Panc1 (cell line): Measurements from ENCODE around the gene IPO8. TPM values are rescaled to one million over a fixed set of nuclear protein-coding genes. Genes with fewer than 3 reads are reported as not detected.

ENCODE experiments used
- ATAC-seq: fragments of 200-7000 bp; cut with Tn5 transposase; 2 replicates; pipeline ENCODE4 v1.9.1; 2020; ENCODE audit warnings: mild to moderate bottlenecking, moderate library complexity
- BruUV-seq: library from RNA; stranded (reverse); fragments of 400-500 nt; replicated peaks from 2 replicates; lab custom pipeline; 2021; lab: Mats Ljungman, UMichigan
- CTCF ChIA-PET: fragments of 300-600 bp; sonication (Branson Sonifier 250); formaldehyde crosslinking; loops from one replicate; lab custom pipeline; 2022; ENCODE audit warnings: antibody characterized with exemption; lab: Charles Lee
- POLR2A ChIA-PET: fragments of 300-600 bp; sonication (Branson Sonifier 250); formaldehyde crosslinking; loops from one replicate; lab custom pipeline; 2022; ENCODE audit warnings: antibody characterized with exemption; lab: Charles Lee
- DNase-seq: peaks from one replicate; pipeline ENCODE4 v3.0.0-alpha.2; 2010; ENCODE audit warnings: low read depth, low spot score
- H3K27ac ChIP-seq: 2 replicates; pipeline ENCODE4 v1.5.1; 2011; ENCODE audit warnings: mild to moderate bottlenecking, low read length, inconsistent platforms
- H3K27me3 ChIP-seq: fragments of 200-500 bp; sonication (Bioruptor generic); 2 replicates; pipeline ENCODE4 v1.6.0; 2014; ENCODE audit warnings: low read length, inconsistent platforms; ENCODE audit not compliant: control insufficient read depth, insufficient read depth
- H3K36me3 ChIP-seq: fragments of 200-500 bp; sonication (Bioruptor generic); 2 replicates; pipeline ENCODE4 v1.5.1; 2014; ENCODE audit warnings: inconsistent platforms, mild to moderate bottlenecking, low read length, moderate library complexity; ENCODE audit not compliant: control insufficient read depth, insufficient read depth
- H3K4me1 ChIP-seq: 2 replicates; pipeline ENCODE4 v1.5.1; 2011; ENCODE audit warnings: inconsistent platforms, mild to moderate bottlenecking, low read length, moderate library complexity; ENCODE audit not compliant: control insufficient read depth, insufficient read depth
- H3K4me3 ChIP-seq, 2 experiments: 2 replicates each; pipeline ENCODE4 v1.5.1; 2011 to 2012; ENCODE audit warnings: low read depth in 2 of 2, low read length in 2 of 2, mild to moderate bottlenecking in 2 of 2, inconsistent platforms in 1 of 2, moderate library complexity in 1 of 2
- H3K9me3 ChIP-seq: fragments of 200-500 bp; sonication (Bioruptor generic); 2 replicates; pipeline ENCODE4 v1.5.1; 2014; ENCODE audit warnings: low read depth, mild to moderate bottlenecking, inconsistent platforms, low read length, moderate library complexity; ENCODE audit not compliant: control insufficient read depth, insufficient read depth
- CTCF ChIP-seq: fragments of 450-650 bp; IDR thresholded peaks from 2 replicates; pipeline ENCODE4 v1.5.1; 2017; ENCODE audit warnings: mild to moderate bottlenecking
- POLR2AphosphoS5 ChIP-seq: IDR thresholded peaks from 2 replicates; pipeline ENCODE4 v1.6.1; 2012; ENCODE audit warnings: mild to moderate bottlenecking, low read depth, low read length, moderate library complexity
- REST ChIP-seq, 2 experiments: IDR thresholded peaks; 2 replicates each; pipeline ENCODE4 v1.6.1; 2011 to 2012; ENCODE audit warnings: low read depth in 2 of 2, control low read depth in 1 of 2, low read length in 1 of 2, mild to moderate bottlenecking in 1 of 2, moderate library complexity in 1 of 2; ENCODE audit not compliant: insufficient read depth in 1 of 2
- SIN3A ChIP-seq: IDR thresholded peaks from 2 replicates; pipeline ENCODE4 v1.6.1; 2012; ENCODE audit warnings: low read depth, mild to moderate bottlenecking, low read length, moderate library complexity, borderline replicate concordance; ENCODE audit not compliant: insufficient read depth
- TCF7L2 ChIP-seq: IDR thresholded peaks from 2 replicates; pipeline ENCODE4 v1.6.1; 2011; ENCODE audit warnings: mild to moderate bottlenecking, low read depth, low read length, inconsistent platforms
- in situ Hi-C: cut with HindIII; loops from 2 replicates; pipeline ENCODE4 v1.10.0; 2016; ENCODE audit warnings: low sequenced_read_pairs, low pct_unique_long_range_greater_than_20kb
- intact Hi-C: fragments of 100-400 bp; cut with micrococcal nuclease; formaldehyde crosslinking; loops from one replicate; pipeline ENCODE4 v1.10.0; 2022; ENCODE audit not compliant: unreplicated experiment
- total RNA-seq: library from RNA; stranded (reverse); gene quantifications from one replicate; pipeline ENCODE4 v1.2.1, GENCODE V29; 2021; ENCODE audit not compliant: unreplicated experiment

IPO8 gene
- total RNA-seq, 1 experiment from 2014 or later = 46.6 TPM

GRCh38 chr12:30599608-30600007 is 96.1 kb downstream of the IPO8 start:
- Histone ChIP-seq H3K9me3 (no peaks in the 10 kb centered on the region), H3K4me1 (no peaks in the 10 kb centered on the region), H3K27me3 (no peaks in the 10 kb centered on the region), H3K36me3 (no peaks in the 10 kb centered on the region), H3K27ac (no peak overlapping the region), H3K4me3 (no peak overlapping the region)
- no peak for ATAC-seq
- BruUV-seq = no TSS peak
- TF ChIP-seq CTCF = no peak
- no peak for TF ChIP-seq SIN3A
- TF ChIP-seq POLR2AphosphoS5 = no peak
- no peak for TF ChIP-seq REST (IDR thresholded peaks at IDR 0.05; ENCODE audit: insufficient read depth in 1 of 2, low read depth in 2 of 2, low read length in 1 of 2)
- TF ChIP-seq TCF7L2 = no peak
- in situ Hi-C loops = no loop called here
- CTCF ChIA-PET = no interaction called here
- POLR2A ChIA-PET = no interaction called here
- DNase-seq = no peak
- intact Hi-C loops = no loop called here

GRCh38 chr12:30598889-30599288 is 96.8 kb downstream of the IPO8 start:
- Histone ChIP-seq H3K36me3 (no peaks in the 10 kb centered on the region), H3K4me3 (no peak overlapping the region), H3K27me3 (no peaks in the 10 kb centered on the region), H3K4me1 (no peaks in the 10 kb centered on the region), H3K9me3 (no peaks in the 10 kb centered on the region), H3K27ac (no peak overlapping the region)
- TF ChIP-seq TCF7L2 = no peak
- TF ChIP-seq POLR2AphosphoS5 = no peak
- TF ChIP-seq CTCF = no peak
- TF ChIP-seq SIN3A = no peak
- TF ChIP-seq REST (IDR thresholded peaks at IDR 0.05; ENCODE audit: insufficient read depth in 1 of 2, low read depth in 2 of 2, low read length in 1 of 2) = no peak
- ATAC-seq = no peak
- no peak for DNase-seq
- in situ Hi-C loops = no loop called here
- no TSS peak for BruUV-seq
- intact Hi-C loops = no loop called here
- POLR2A ChIA-PET = no interaction called here
- CTCF ChIA-PET = no interaction called here
